MM.1S (cell line): ENCODE results near the gene TMEFF2.
"Not testable (repeated sequence)": the region's sequence is repeated elsewhere in the genome, so short reads cannot be mapped to it uniquely, and the experiment has no call there.

ENCODE experiments used
- DNase-seq: peaks from one replicate; pipeline ENCODE4 v3.0.0-alpha.2; 2015
- H2AFZ ChIP-seq: fragments of 300-600 bp; sonication (generic); 2 replicates; pipeline ENCODE4 v1.6.0; 2016; ENCODE audit warnings: antibody characterized with exemption, low read length
- H3F3A ChIP-seq: fragments of 300-600 bp; sonication (generic); 2 replicates; pipeline ENCODE4 v1.6.1; 2016; ENCODE audit warnings: mild to moderate bottlenecking, antibody characterized with exemption, low read length, moderate library complexity, mixed read lengths; ENCODE audit not compliant: insufficient read depth
- H3K27ac ChIP-seq: fragments of 300-600 bp; sonication (generic); 2 replicates; pipeline ENCODE4 v1.5.1; 2016; ENCODE audit warnings: mild to moderate bottlenecking, low read length
- H3K27me3 ChIP-seq: fragments of 300-600 bp; sonication (generic); replicated peaks from 2 replicates; pipeline ENCODE4 v1.6.0; 2016; ENCODE audit warnings: low read length; ENCODE audit not compliant: insufficient read depth
- H3K36me3 ChIP-seq: fragments of 300-600 bp; sonication (generic); replicated peaks from 2 replicates; pipeline ENCODE4 v1.6.1; 2016; ENCODE audit warnings: mild to moderate bottlenecking, low read length, mixed read lengths; ENCODE audit not compliant: insufficient read depth
- H3K4me1 ChIP-seq: fragments of 300-600 bp; sonication (generic); 2 replicates; pipeline ENCODE4 v1.6.1; 2016; ENCODE audit warnings: low read length, mixed read lengths
- H3K4me2 ChIP-seq: fragments of 300-600 bp; sonication (generic); 2 replicates; pipeline ENCODE4 v1.6.0; 2016; ENCODE audit warnings: low read depth, low read length
- H3K4me3 ChIP-seq: fragments of 300-600 bp; sonication (generic); 2 replicates; pipeline ENCODE4 v1.5.1; 2016; ENCODE audit warnings: low read length, mixed read lengths
- H3K79me2 ChIP-seq: fragments of 300-600 bp; sonication (generic); 2 replicates; pipeline ENCODE4 v1.6.1; 2016; ENCODE audit warnings: mixed run types, low read length, mixed read lengths
- H3K9ac ChIP-seq: fragments of 300-600 bp; sonication (generic); 2 replicates; pipeline ENCODE4 v1.6.1; 2016; ENCODE audit warnings: low read length, mixed read lengths
- H3K9me2 ChIP-seq: fragments of 300-600 bp; sonication (generic); replicated peaks from 2 replicates; pipeline ENCODE4 v1.6.1; 2016; ENCODE audit warnings: mild to moderate bottlenecking, low read length, mixed read lengths; ENCODE audit not compliant: insufficient read depth
- H3K9me3 ChIP-seq: fragments of 300-600 bp; sonication (generic); replicated peaks from 2 replicates; pipeline ENCODE4 v1.6.1; 2016; ENCODE audit warnings: mild to moderate bottlenecking, low read length, mixed read lengths; ENCODE audit not compliant: insufficient read depth
- H4K20me1 ChIP-seq: fragments of 300-600 bp; sonication (generic); 2 replicates; pipeline ENCODE4 v1.6.1; 2016; ENCODE audit warnings: mild to moderate bottlenecking, low read length, moderate library complexity, mixed read lengths; ENCODE audit not compliant: insufficient read depth
- CTCF ChIP-seq: fragments of 300-600 bp; sonication (generic); IDR thresholded peaks from 2 replicates; pipeline ENCODE4 v1.5.1; 2016; ENCODE audit warnings: antibody characterized with exemption, low read length, mixed read lengths
- EZH2 ChIP-seq: fragments of 300-600 bp; sonication (generic); optimal IDR thresholded peaks from 2 replicates; pipeline ENCODE3; 2017; ENCODE audit warnings: low read depth, mild to moderate bottlenecking, antibody characterized with exemption, low read length, mixed read lengths
- EZH2phosphoT487 ChIP-seq: fragments of 300-600 bp; sonication (generic); IDR thresholded peaks from 2 replicates; pipeline ENCODE4 v1.6.1; 2018; ENCODE audit warnings: antibody characterized with exemption, low read length

TMEFF2 gene

GRCh38 chr2:191926671-191927070 is 268.1 kb downstream of the TMEFF2 start:
- no peaks in the 10 kb centered on the region for H3K36me3 ChIP-seq
- H3K27ac ChIP-seq = no peak overlapping the region
- no peak for DNase-seq
- H3F3A ChIP-seq = no peaks in the 10 kb centered on the region
- no peak overlapping the region for H3K9ac ChIP-seq
- no peaks in the 10 kb centered on the region for H3K9me2 ChIP-seq
- H3K4me3 ChIP-seq = no peak overlapping the region
- H4K20me1 ChIP-seq = no peaks in the 10 kb centered on the region
- no peaks in the 10 kb centered on the region for H3K27me3 ChIP-seq
- TF ChIP-seq EZH2phosphoT487 = no peak
- no peak for TF ChIP-seq CTCF
- H2AFZ ChIP-seq = no peak overlapping the region
- no peaks in the 10 kb centered on the region for H3K4me1 ChIP-seq
- no peak overlapping the region for H3K4me2 ChIP-seq
- H3K79me2 ChIP-seq = no peaks in the 10 kb centered on the region
- no peaks in the 10 kb centered on the region for H3K9me3 ChIP-seq

GRCh38 chr2:191923652-191923997 is 271.1 kb downstream of the TMEFF2 start:
- H3K4me2 ChIP-seq = no peak overlapping the region
- no peaks in the 10 kb centered on the region for H3K9me2 ChIP-seq
- TF ChIP-seq EZH2phosphoT487 (no peak), EZH2 (no peak), CTCF (no peak)
- no peak overlapping the region for H3K27ac ChIP-seq
- no peak overlapping the region for H2AFZ ChIP-seq
- no peak overlapping the region for H3K4me3 ChIP-seq
- no peaks in the 10 kb centered on the region for H3K27me3 ChIP-seq
- no peaks in the 10 kb centered on the region for H3K9me3 ChIP-seq
- no peaks in the 10 kb centered on the region for H3K4me1 ChIP-seq
- H3K36me3 ChIP-seq = no peaks in the 10 kb centered on the region
- no peaks in the 10 kb centered on the region for H4K20me1 ChIP-seq
- no peaks in the 10 kb centered on the region for H3F3A ChIP-seq
- H3K9ac ChIP-seq = no peak overlapping the region
- no peak for DNase-seq
- H3K79me2 ChIP-seq = no peaks in the 10 kb centered on the region

GRCh38 chr2:191922736-191923651 is 271.7 kb downstream of the TMEFF2 start:
- Histone ChIP-seq H4K20me1 (no peaks in the 10 kb centered on the region), H3K4me2 (no peak overlapping the region), H3F3A (no peaks in the 10 kb centered on the region), H3K27me3 (no peaks in the 10 kb centered on the region), H3K9me3 (no peaks in the 10 kb centered on the region), H3K4me1 (no peaks in the 10 kb centered on the region), H3K79me2 (no peaks in the 10 kb centered on the region), H3K4me3 (no peak overlapping the region), H2AFZ (no peak overlapping the region), H3K27ac (no peak overlapping the region), H3K9ac (no peak overlapping the region), H3K36me3 (no peaks in the 10 kb centered on the region), H3K9me2 (no peaks in the 10 kb centered on the region)
- TF ChIP-seq CTCF (no peak), EZH2phosphoT487 (peak; percentile 70; the same call in 1 of the 2 replicates)
- DNase-seq = peak; percentile 26

- not testable (repeated sequence) for DNase-seq, H3K79me2 ChIP-seq, H3K9me3 ChIP-seq, H3K4me2 ChIP-seq, H2AFZ ChIP-seq, H3K27me3 ChIP-seq, H3K36me3 ChIP-seq, H3F3A ChIP-seq, H3K4me1 ChIP-seq, H3K27ac ChIP-seq, H4K20me1 ChIP-seq, H3K4me3 ChIP-seq, H3K9ac ChIP-seq, H3K9me2 ChIP-seq
Measured at GRCh38 chr2:191921650-191922049, 273.1 kb downstream of the TMEFF2 start.
